ENCODE results near the gene OSTN.
"Not testable (repeated sequence)": the region's sequence is repeated elsewhere in the genome, so short reads cannot be mapped to it uniquely, and the experiment has no call there.

The OSTN gene

GRCh38 chr3:191268737-191269136 is 69.7 kb downstream of the OSTN start:
- DNase-seq: no peak

DNA sequence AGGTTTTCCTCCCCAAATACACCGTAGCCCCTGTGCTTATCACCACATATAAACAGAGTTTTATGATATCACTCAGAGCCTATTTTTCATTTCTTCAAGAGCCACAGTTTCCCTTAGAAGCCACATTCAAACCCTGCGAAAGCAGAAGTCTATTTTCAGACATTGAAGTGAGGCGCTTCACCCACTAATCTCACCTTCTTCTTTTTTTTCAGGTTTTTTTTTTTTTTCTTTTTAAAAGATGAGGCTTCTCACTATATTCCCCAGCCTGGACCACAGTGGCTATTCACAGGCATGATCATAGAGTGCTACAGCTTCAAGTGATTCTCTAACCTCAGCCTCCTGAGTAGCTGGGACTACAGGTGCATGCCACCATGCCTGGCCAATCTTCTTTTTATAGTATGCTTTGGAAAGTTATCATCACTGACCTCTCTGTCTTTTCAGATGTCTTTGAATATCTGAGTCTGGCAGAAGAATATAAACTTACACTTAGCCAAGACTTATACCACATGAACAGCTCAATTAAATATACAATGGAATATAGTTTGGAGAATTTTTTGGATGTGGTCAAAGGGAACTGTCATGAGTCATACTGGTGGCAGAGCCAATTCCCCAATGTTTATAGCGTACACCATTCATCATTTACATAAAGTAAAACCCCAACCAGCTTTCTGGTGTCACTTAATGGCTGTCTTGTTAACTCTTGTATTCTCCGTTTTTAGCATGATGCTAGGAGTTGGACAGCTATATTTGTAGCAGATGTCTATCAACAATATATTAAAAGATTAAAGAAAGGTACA is 70.4 kb downstream of the OSTN start:
- no peak for DNase-seq

DNA sequence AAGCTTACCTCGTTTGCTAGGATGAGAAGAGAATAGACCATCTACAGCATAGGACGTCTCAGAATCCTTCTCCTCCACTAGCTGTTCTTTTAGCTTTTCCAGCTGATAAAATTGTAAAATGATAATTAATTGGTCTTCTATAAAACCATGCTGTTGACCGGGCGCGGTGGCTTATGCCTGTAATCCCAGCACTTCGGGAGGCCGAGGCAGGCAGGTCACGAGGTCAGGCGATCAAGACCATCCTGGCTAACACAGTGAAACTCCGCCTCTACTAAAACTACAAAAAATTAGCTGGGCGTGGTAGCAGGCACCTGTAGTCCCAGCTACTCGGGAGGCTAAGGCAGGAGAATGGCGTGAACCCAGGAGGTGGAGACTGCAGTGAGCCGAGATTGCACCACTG is 76.2 kb downstream of the OSTN start:
- not testable (repeated sequence) for DNase-seq

DNA sequence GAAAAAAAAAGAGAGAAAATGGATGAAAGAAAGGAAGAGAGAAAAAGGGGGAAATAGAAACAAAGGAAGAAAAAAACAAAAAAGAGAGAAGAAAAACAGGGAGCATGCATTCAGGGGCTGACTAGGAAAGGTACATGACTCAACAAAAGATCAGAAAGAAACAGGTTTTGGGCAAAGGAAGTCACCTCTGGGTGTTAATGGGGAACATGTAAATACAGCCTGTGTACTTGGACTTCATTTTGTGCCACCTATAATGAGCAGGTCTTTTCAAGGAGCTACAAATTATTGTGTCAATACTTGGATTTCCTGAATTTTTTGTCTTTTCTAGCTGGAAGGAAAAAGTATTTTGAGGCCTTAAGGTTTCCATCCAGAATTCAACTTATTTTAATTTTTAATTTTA is 76.7 kb downstream of the OSTN start:
- DNase-seq: no peak

DNA sequence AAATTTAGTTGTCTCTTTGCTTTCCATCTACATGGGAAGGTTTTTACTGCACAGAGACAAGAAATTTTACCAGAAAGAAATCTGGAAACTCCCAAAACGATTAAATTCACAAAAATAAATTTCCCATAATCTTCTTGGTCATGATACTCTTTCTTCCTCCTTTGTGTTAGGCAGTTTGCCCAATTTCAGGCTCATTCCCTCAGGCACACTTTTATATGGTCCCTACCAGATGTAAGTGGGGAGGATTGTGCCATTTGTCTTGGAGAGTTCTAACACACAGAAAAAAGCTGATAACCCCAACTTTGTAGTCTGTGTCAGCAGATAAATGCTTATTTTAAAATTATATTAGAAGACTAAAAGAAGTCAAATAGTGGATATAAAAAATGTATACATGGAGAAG is 81.1 kb downstream of the OSTN start:
- DNase-seq: no peak

- no peak for DNase-seq
These were observed 81.8 kb downstream of the OSTN start for GRCh38 chr3:191280882-191281281.

GRCh38 chr3:191282251-191283185 is 83.5 kb downstream of the OSTN start:
- no peak for DNase-seq

DNA sequence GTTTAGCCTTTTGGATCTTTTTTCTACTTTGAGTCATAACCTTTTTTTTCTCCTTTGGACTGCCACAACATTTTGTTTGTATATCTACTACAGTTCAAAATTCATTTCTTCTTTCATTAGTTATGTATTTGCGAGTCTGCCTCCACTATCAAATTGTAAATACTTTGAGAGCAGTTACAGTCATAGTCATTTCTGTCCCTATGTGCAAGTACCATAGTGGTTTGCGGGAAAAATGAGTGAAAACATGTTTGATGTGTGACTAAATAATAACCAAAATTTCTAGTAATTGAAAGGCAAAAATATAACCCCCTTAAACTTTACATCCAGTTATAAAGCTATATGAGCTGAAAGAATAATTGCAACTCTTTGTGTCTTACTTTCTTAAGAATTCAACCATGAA is 84.4 kb downstream of the OSTN start:
- DNase-seq: no peak

DNA sequence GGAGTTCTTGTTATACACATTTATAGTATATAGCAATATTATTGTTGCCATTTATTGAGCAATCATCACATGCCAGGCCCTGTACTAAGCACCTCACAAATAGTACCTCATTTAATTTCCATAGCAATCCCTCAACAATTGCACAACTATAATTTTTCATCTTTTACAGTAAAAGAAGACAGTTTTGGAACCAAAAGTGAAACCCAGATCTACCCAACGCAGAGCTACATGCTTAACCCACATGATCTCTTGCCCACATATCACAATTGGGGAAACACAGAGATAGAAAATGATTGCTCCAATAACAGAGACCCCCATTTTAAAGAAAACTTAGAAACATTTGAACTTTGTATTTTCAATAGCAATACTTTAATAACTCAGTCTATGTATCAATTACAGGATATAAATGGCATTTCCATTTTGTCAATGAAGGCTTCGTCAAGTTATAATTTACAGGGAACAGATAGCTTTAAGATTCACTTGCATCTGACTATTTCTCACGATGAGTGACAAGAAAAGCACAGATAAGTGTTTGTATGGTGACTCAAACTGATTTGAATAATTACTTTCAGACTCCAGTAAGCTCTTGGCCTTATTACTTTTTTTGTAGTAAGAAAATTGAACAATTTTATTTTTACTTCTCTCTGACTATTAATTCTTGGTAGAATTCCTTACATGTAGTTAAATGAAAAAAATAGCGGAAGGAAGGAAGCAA is 91.4 kb downstream of the OSTN start:
- DNase-seq: no peak

GRCh38 chr3:191292243-191293015 is 93.4 kb downstream of the OSTN start:
- no peak for DNase-seq

GRCh38 chr3:191294291-191294690 is 95.2 kb downstream of the OSTN start:
- DNase-seq: no peak

GRCh38 chr3:191296041-191296541 is 97.0 kb downstream of the OSTN start:
- DNase-seq: no peak

GRCh38 chr3:191298846-191299245 is 99.8 kb downstream of the OSTN start:
- no peak for DNase-seq

- DNase-seq: no peak
These were observed 101.4 kb downstream of the OSTN start for GRCh38 chr3:191300422-191300821.

- no peak for DNase-seq
These were observed 102.0 kb downstream of the OSTN start for GRCh38 chr3:191301017-191301416.

- no peak for DNase-seq
These were observed 102.9 kb downstream of the OSTN start for GRCh38 chr3:191301782-191302411.

DNA sequence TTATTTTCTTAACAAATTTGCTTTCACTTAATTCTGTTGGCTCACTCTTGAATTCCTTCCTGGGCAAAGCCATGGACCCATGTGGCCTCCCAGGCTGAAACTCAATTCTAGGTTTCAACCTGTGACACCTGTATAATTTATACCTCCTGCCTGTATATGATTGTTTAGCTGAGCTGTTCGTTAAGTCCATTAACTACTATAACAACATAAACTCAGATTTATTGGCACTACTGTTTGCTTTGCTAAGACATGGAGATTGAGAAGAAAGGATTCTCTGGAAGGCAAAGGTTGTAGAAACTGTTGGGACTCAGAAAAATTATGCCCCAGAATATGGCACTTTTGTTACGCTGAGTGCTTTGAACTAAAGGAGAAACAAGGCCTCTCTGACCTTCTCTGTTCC is 103.4 kb downstream of the OSTN start:
- no peak for DNase-seq

- no peak for DNase-seq
These were observed 104.6 kb downstream of the OSTN start for GRCh38 chr3:191303596-191303995.

- no peak for DNase-seq
These were observed 107.4 kb downstream of the OSTN start for GRCh38 chr3:191306428-191306827.

DNA sequence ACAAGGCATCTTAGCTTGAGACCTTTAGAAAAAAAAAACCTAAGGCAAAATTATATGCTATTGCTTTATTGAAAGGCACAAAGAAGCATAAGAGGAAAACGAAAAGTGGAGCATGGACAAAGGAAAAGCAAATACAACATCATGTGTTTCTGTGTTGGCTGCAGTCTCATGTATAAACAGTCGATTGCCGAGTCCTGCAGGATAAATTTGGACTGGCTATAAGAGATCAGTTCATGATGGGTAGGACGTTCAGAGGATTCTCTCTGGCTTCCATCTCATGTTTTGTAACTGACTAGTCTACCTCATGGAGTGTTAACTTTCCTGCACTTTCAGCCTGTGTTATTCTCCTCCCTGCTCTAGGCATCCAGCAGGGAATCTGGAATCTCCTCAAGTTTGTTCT is 108.3 kb downstream of the OSTN start:
- DNase-seq: no peak

GRCh38 chr3:191313296-191313695 is 114.3 kb downstream of the OSTN start:
- no peak for DNase-seq
